Peyer's patch (tissue), 4 donors: Measurements from ENCODE around the gene DDX20.

ENCODE experiments used
- CTCF ChIP-seq, 6 experiments: fragments of 450-650 bp in 4 of 6; fragments of 200-600 bp in 2 of 6; sonication (generic) in 1 of 6; IDR thresholded peaks; one replicate each; pipeline ENCODE4 v1.5.1; 2017 to 2019; ENCODE audit warnings: antibody characterized with exemption in 6 of 6, mild to moderate bottlenecking in 3 of 6, moderate library complexity in 1 of 6
- POLR2A ChIP-seq, 2 donors: fragments of 450-650 bp; IDR thresholded peaks; one replicate each; pipeline ENCODE4 v1.5.1; 2017; ENCODE audit warnings: antibody characterized with exemption in 2 of 2, mild to moderate bottlenecking in 2 of 2, moderate library complexity in 2 of 2

GRCh38 chr1:111735321-111735720 lies 20.4 kb upstream of the DDX20 start:
- TF ChIP-seq CTCF (IDR thresholded peaks at IDR 0.05) (no peak), POLR2A (IDR thresholded peaks at IDR 0.05) (no peak)
